SK-MEL-5 (cell line): Measurements from ENCODE around the gene F3. TPM values are rescaled to one million over a fixed set of nuclear protein-coding genes. Genes with fewer than 3 reads are reported as not detected.

Source experiments
- DNase-seq: peaks from one replicate; pipeline ENCODE4 v3.0.0-alpha.2; 2016; ENCODE audit warnings: low read depth, low spot score
- in situ Hi-C: cut with HindIII; loops from 2 replicates; pipeline ENCODE4 v1.10.0; 2016; ENCODE audit warnings: low sequenced_read_pairs, high pct_unique_total_duplicates, low pct_unique_long_range_greater_than_20kb
- total RNA-seq: library from RNA; depleted of rRNA; stranded (reverse); fragments of >200 nt; shearing (Covaris generic); gene quantifications from 2 replicates; pipeline ENCODE4 v1.2.3, GENCODE V29; 2014

F3 gene
- total RNA-seq, 1 experiment from 2014 or later, result 5.1 TPM

DNA sequence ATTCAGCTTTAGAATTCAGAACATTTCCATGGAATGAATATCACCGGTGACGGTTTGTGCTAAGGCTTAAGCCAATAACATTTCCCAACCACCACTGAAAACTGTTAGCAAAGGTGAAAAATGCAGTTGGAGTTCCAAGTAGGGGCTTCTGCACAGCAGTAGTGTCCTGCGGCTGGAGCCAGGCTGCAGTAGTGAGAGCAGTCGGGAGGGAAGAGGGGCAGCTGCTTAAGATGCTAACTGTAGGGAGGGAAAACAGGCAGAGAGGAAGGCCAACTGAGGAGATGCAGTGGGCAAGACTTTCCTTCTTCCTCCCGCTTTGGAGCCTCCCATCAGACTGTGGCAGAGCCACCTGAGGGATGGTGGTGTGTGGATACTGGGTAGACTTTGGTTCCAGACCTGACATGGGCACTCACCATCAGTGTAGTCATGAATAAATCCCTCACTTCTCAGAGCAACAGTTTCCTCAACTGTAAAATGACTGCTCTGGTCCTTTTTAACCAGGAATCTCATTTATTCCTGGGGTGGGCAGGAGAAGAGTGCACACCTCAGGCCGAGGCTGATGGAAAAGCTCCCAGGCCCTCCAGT, 3.2 kb downstream of the F3 start:
- in situ Hi-C loops, result loop anchor here (25.0 kb wide), 1 partner anchor 249 kb away; no protein-coding TSS in a partner anchor
- DNase-seq, result no peak

DNA sequence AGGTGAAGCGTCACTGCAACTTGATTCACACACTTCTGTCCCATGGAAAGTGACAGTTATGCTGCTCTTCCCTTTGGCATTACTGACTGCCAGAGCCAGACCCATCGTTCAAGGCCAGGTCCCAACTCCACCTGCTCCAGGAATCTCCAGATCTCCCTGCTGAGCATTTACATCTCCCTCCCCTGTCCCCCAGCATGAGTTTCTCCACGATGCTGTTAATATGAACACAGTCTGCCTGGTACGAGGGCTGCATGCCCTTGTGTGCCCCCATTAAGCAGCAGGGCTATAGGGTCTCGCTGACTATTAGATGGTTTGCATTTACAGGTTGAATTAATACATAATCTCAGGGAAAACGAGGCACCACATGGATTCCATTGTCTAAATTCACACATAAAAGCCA, 4.3 kb downstream of the F3 start:
- in situ Hi-C loops, result loop anchor here (25.0 kb wide), 1 partner anchor 250 kb away; no protein-coding TSS in a partner anchor
- DNase-seq, result no peak

DNA sequence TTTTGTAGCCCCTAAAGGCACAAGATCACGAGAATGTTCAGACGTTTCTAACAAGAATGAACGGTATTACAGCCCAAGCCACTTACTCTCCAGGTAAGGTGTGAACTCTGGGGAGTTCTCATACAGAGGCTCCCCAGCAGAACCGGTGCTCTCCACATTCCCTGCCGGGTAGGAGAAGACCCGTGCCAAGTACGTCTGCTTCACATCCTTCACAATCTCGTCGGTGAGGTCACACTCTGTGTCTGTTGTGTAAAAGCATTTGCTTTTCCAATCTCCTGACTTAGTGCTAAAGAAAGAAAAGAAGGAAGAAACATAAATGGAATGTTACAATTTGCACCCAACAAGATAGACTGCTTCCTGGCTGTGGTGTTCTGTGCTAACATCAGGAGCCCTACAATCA, 5.7 kb downstream of the F3 start:
- no peak for DNase-seq
- in situ Hi-C loops, result loop anchor here (25.0 kb wide), 1 partner anchor 251 kb away; no protein-coding TSS in a partner anchor

DNA sequence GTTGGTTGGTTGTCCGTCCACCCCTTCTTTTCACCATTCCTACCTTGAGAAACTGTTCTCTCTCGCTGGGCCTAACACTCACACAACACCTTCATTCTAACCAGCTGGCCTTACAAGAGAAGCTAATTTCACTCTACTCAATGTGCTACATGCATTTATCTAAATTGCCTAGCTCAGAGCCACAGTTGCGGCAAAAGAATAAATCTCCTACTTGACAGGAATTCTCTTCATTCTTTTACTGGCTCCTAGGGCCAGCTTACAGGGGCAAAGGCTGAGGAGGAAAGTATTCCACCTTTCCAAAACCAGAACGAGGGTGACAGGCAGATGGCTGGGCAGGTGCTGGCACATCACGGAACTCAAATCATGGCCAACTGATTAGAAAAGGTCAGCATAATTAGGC, 6.5 kb downstream of the F3 start:
- DNase-seq, result no peak
- in situ Hi-C loops, result loop anchor here (25.0 kb wide), 1 partner anchor 252 kb away; no protein-coding TSS in a partner anchor

DNA sequence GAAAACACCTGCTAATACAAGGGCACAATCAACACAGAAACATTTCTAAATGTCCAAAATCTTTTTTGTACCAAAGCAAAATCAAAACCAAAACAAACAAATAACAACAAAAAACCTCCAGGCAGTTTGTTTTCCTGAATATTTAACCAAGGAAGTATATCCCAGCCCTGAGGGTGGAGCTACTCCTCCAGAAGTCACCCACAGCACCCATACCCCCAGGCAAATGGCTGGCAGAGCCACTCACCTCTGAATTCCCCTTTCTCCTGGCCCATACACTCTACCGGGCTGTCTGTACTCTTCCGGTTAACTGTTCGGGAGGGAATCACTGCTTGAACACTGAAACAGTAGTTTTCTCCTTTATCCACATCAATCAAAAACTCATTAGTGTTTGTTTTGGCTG, 9.5 kb downstream of the F3 start:
- DNase-seq, result peak; percentile 43
- in situ Hi-C loops, result loop anchor here (25.0 kb wide), 1 partner anchor 255 kb away; no protein-coding TSS in a partner anchor

DNA sequence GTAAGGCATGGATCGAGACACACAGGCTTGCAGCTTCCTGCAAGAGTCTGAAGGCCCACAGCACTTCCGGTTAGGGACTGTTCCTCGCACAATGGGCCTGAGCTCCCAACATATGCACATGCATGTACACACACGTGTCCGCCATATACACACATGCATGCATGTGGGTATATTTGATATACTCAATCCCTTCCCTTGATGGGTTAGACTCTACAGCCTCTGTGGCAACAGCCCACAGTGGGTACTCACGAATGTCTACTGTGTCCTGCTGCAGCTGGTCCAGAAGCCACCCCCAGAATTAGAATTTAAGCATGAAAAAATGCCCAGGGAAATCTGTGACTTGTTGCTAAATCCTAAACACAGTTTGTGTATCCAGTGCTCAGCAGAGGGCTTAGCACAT, 9.9 kb downstream of the F3 start:
- in situ Hi-C loops, result loop anchor here (25.0 kb wide), 1 partner anchor 256 kb away; no protein-coding TSS in a partner anchor
- no peak for DNase-seq

DNA sequence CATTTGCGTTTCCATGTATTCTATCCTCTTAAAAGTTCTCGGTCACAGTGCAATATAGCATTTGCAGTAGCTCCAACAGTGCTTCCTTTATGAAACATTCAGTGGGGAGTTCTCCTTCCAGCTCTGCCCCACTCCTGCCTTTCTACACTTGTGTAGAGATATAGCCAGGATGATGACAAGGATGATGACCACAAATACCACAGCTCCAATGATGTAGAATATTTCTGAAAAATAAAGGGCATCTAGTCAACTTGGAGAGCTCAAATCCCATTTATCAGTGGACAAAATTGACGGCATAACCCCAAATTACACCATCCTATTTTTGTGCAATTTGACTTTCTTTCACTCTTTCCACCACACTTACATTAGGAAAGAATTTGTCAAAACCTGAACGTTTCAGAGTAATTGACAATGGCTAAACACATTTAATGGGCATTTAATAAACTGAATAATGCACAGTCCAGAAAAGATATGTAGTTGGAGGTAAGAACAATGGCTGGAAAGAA, 11.1 kb downstream of the F3 start:
- in situ Hi-C loops, result loop anchor here (25.0 kb wide), 1 partner anchor 257 kb away; no protein-coding TSS in a partner anchor
- DNase-seq, result no peak

DNA sequence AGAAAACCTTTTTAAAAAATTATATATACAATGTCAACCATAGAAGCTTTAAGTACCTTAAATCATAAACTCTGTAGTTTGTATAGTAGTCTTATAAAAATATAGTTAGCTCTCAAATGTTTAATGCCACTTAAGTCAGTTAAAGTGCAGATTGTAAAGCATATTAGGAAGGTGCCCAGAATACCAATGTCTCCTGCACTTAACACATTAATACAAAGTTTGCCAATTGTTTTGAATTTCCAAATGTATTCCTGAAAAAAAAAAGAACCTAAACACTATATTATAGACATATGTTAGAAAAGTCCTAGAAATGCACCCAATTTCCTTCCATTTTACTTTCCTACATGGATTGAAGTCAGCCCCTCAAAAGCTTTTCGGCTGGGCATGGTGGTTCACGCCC, 12.1 kb downstream of the F3 start:
- in situ Hi-C loops, result loop anchor here (25.0 kb wide), 1 partner anchor 258 kb away; no protein-coding TSS in a partner anchor
- no peak for DNase-seq

DNA sequence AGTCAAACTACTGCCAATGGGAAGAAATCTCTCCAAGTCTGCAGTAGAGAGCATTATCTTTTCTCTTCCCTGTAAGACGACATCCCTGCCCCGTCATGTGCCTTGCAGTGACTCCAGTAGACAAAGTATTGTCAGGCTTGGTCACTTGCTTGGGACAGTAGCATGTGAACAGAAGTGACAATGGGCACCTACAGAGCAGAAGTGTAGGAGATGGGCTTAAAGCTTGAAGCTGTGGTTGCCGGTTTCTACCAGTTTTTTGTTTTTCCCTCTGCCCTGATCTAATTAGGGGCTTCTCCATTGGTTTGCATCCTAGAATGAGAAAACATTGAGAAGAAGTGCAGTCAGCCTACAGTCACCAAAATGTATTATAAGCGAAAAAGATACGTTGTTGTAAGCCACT, 12.7 kb downstream of the F3 start:
- in situ Hi-C loops, result loop anchor here (25.0 kb wide), 1 partner anchor 258 kb away; no protein-coding TSS in a partner anchor
- no peak for DNase-seq

DNA sequence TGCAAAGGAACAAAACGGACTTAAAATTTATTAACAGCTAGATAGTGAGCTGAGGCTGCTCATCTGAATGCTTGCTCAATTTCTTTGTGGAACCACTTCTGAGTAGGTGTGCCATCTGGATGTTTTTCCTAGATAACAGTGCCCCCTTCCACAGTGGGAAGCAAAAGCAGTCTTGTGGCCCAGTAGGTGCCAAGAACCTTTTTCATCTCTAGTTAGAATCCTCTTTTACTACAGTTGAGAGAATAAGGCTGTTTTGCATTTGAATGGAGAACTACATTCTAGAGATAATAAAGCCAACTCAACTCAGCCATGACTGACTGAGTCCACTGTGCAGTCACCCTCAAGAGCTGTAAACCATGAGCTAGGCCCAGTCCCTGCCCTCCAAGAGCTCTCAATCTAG, 13.3 kb downstream of the F3 start:
- in situ Hi-C loops, result loop anchor here (25.0 kb wide), 1 partner anchor 259 kb away; no protein-coding TSS in a partner anchor
- DNase-seq, result no peak

DNA sequence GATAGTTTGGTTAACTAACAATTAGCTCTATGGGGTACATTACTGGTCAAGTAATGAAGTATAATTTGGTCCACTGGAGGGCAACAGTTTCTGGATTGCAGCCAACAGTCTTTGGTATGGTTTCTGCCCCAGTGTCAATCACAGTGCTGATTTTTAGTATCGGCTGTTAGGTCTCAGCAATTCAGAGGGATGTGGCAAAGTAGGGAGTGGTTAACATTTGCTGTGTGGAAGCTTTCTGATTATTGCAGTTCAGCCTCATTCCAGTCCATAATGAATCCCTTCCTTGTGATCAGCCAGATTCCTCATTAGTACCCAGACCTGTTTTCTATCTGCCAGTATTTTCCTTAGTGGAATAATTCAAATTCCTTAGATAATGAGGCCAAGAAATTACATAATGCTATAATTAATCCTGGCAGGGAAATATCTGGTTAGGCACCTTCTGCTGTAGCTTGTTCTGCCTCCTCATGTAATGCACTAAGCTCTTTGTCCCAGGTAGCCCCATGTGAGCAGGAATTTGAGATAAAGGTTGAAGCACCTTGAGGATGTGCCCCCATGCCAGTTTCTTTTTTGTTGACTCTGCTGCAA, 14.0 kb downstream of the F3 start:
- in situ Hi-C loops, result loop anchor here (25.0 kb wide), 1 partner anchor 260 kb away; no protein-coding TSS in a partner anchor
- peak; percentile 44 for DNase-seq

DNA sequence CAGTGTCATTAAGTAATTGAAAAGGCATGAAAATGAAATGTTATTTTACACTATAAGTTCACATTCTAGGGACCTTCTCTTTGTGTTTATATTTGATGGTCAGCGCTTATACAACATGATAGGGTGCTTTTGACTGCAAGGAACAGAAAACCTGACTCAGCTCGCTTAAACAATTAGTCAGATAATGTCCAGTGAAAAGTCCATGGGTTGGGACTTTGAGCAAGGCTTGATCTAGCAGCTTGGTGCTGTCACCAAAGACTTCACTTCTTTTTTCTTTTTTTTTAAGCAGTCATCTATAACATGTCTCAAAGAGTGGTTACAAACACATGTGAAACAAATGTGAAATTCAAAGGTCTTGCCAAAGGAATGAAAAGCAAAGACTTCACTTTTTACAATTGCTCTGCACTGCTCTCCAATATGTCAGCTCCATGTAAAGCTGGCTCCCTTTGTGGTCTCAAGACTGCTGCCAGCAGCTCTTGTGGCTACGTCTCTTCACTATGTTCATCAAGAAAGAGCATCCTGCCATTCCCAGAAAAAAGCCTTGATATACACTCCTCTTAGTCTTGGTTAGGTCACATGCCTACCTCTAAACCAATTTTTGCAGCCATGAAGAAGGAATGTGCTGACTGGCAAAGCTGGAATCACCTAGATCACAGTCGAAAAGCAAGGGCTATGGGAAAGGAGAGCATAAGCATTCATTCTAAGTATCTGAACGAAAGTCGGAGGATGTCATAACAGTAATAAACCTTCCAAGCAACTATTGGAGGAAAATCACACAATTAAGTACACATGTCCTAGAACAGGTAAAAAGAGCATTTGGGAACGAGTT, 15.2 kb downstream of the F3 start:
- no peak for DNase-seq
- in situ Hi-C loops, result loop anchor here (25.0 kb wide), 1 partner anchor 261 kb away; no protein-coding TSS in a partner anchor

DNA sequence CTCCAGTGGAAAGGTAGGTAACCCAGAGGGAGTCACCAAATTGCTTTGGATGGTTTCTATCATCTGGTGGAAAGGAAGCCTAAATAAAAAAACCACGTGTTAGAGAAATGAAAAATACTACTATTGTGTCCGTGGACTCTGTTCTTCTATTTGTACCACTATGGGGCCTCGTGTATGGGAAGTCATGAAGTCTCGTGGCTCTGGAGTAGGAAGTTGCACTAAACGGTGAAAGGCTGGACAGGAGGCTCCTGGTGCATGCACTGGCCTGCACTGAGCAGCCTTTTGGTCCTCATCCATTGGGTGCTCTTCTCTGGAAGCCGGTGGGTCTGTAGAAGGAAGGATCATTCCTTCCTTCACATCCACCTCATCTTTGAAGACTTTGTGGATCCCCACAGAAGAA, 17.0 kb downstream of the F3 start:
- no peak for DNase-seq
- in situ Hi-C loops, result no loop called here

DNA sequence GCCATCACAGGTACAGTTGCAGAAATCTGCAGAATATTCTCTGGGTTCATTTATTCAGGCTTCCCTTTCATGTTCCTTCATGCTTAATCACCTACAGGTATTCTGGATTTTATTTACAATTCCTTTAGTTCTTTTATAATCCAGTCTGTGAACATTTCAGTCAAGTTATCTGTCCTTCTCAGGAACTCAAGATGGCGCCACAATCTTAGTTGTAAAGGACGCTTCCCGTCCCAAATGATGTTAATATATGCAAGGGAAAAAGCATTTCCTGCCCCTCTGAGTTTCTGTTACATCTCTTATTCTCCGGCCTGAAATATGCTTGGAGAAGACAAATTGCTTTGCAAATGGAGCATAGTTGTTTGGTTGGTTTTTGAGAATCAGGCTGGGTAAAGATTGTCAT, 19.3 kb downstream of the F3 start:
- in situ Hi-C loops, result no loop called here
- peak; percentile 62 for DNase-seq

DNA sequence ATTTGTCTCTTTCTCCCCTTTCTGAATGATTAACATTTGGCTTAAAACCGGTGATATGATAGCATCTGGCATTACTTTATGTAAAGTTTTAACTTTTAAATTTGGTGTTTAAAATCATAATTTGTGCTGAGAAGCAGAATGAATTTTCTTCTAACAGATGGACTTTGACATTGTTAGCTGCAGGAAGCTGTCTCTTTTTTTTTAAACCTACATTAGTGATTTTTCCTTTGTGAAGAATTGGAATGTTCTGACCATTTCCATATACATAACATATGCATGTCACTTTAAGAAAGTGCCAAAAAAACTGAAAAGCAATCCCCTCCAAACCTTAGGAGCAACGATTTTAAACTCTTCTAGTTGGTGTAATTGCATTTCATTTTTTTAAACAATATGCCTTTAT, 22.2 kb downstream of the F3 start:
- DNase-seq, result no peak
- in situ Hi-C loops, result no loop called here

DNA sequence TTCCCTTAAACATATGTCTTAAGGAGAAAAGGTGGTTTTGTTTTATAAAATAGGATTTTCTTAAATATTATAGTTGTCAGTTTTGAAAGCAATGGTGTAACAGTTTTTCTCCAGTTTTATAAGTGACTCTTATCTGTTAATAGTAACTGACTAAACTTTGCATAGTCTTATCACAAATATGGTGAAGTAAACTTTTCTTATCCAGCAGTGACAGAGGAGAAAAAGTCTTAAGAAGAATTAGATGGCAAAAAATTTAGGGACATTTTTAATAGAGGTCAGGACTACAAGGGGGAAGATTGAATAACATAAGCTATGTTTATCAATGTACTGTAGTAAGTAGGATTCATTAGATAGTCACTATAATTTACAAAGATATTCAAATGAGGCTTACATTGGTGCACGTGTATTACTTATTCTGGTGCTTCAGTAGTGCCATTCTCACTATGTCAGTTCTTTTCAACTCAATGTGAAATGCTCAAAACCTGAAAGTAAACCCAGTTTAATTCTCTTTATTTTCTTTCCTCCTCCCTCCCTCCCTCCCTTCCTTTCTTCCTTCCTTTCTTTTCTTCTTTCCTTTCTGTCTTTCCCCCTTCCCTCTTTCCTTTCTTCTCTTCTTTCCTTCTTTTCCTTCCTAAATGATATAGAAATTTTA, 26.1 kb downstream of the F3 start:
- no peak for DNase-seq
- in situ Hi-C loops, result no loop called here

DNA sequence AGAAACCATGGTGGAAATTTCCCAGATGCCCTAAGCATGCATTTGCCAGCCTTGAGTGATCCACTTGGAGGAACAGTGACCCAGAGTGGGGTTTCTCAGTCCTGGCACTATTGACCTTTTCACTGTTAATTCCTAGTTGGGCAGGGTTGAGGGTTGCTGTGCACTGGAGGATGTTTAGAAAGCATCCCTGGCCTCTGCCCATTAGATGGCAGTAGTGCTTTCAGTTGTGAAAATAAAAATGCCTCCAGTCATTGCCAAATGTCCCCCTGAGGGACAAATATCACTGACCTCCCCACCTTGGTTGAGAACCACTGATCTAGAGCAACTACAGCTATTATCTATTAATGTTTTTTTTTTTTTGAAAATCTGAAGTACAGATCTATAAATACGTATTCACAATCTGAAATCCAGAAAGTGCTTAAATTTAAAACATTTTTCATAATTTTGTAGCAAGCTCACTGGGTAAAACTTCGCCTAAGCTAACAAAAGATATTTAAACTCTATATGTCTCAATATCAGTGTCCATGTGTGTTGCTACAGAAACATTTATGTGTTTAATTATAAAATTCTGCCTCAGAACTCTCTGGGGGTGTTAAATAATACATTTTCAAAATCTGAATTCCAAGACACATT, 27.3 kb downstream of the F3 start:
- in situ Hi-C loops, result no loop called here

More for the DNA sequence above, 27.3 kb downstream of the F3 start:
- peak; percentile 67 for DNase-seq
